Liver (tissue), 9 donors: Measurements from ENCODE around the gene HDAC2. TPM values are rescaled to one million over a fixed set of nuclear protein-coding genes. Genes with fewer than 3 reads are reported as not detected.

ENCODE experiments used
- DNase-seq: peaks from one replicate; pipeline ENCODE4 v3.0.0-alpha.2; 2017; ENCODE audit warnings: low spot score
- H3K27ac ChIP-seq, 2 donors: one replicate each; pipeline ENCODE4 v1.7.0; 2013; ENCODE audit warnings: inconsistent platforms in 2 of 2, low read length in 2 of 2, control low read depth in 1 of 2, low read depth in 1 of 2, mild to moderate bottlenecking in 1 of 2
- H3K27me3 ChIP-seq, 4 donors: one replicate each; pipeline versions ENCODE4 v1.6.1 to v1.7.0; 2013; ENCODE audit warnings: low read length in 3 of 4, inconsistent platforms in 1 of 4, mild to moderate bottlenecking in 1 of 4, moderate library complexity in 1 of 4; ENCODE audit not compliant: control insufficient read depth in 4 of 4, insufficient read depth in 4 of 4
- H3K36me3 ChIP-seq, 4 donors: one replicate each; pipeline versions ENCODE4 v1.6.1 to v1.7.0; 2013; ENCODE audit warnings: low read length in 3 of 4, mild to moderate bottlenecking in 3 of 4, low read depth in 1 of 4, moderate library complexity in 1 of 4; ENCODE audit not compliant: control insufficient read depth in 4 of 4, insufficient read depth in 3 of 4
- H3K4me1 ChIP-seq, 4 donors: one replicate each; pipeline versions ENCODE4 v1.6.1 to v1.7.0; 2013; ENCODE audit warnings: low read length in 3 of 4, mild to moderate bottlenecking in 3 of 4, moderate library complexity in 1 of 4; ENCODE audit not compliant: control insufficient read depth in 4 of 4, insufficient read depth in 4 of 4
- H3K4me3 ChIP-seq, 3 donors: one replicate each; pipeline versions ENCODE4 v1.6.1 to v1.7.0; 2013; ENCODE audit warnings: low read length in 3 of 3, control low read depth in 1 of 3, low read depth in 1 of 3, mild to moderate bottlenecking in 1 of 3
- H3K9ac ChIP-seq, 2 donors: one replicate each; pipeline ENCODE4 v1.7.0; 2013; ENCODE audit warnings: low read length in 2 of 2, mild to moderate bottlenecking in 2 of 2, moderate library complexity in 2 of 2, control low read depth in 1 of 2, low read depth in 1 of 2
- H3K9me3 ChIP-seq, 4 donors: one replicate each; pipeline versions ENCODE4 v1.6.1 to v1.7.0; 2013; ENCODE audit warnings: low read length in 3 of 4; ENCODE audit not compliant: control insufficient read depth in 4 of 4
- CTCF ChIP-seq: fragments of 150-350 bp; IDR thresholded peaks from 2 replicates; pipeline ENCODE4 v1.5.1; 2017; ENCODE audit warnings: improper control_type of control experiment, low read depth, low read length; ENCODE audit not compliant: missing input control
- EGR1 ChIP-seq, 2 donors: IDR thresholded peaks; 2 replicates each; pipeline ENCODE4 v1.6.1; 2016 to 2018; ENCODE audit warnings: antibody characterized with exemption in 2 of 2, low read depth in 2 of 2
- FOXA1 ChIP-seq: IDR thresholded peaks from 2 replicates; pipeline ENCODE4 v1.6.1; 2016; ENCODE audit warnings: antibody characterized with exemption
- GABPA ChIP-seq, 2 donors: IDR thresholded peaks in 1 of 2; conservative IDR thresholded peaks in 1 of 2; 2 replicates each; pipeline ENCODE4 v1.6.1; 2016; ENCODE audit warnings: antibody characterized with exemption in 2 of 2, mild to moderate bottlenecking in 1 of 2, moderate library complexity in 1 of 2
- HNF4A ChIP-seq, 2 donors: conservative IDR thresholded peaks; 2 replicates each; pipeline ENCODE4 v1.6.1; 2016; ENCODE audit warnings: antibody characterized with exemption in 2 of 2, mild to moderate bottlenecking in 2 of 2
- HNF4G ChIP-seq: IDR thresholded peaks from 2 replicates; pipeline ENCODE4 v1.6.1; 2016; ENCODE audit warnings: antibody characterized with exemption
- JUND ChIP-seq, 2 donors: IDR thresholded peaks; 2 replicates each; pipeline ENCODE4 v1.6.1; 2016; ENCODE audit warnings: antibody characterized with exemption in 2 of 2
- NR2F2 ChIP-seq: IDR thresholded peaks from 2 replicates; pipeline ENCODE4 v1.6.1; 2016; ENCODE audit warnings: antibody characterized with exemption
- RAD21 ChIP-seq, 2 donors: IDR thresholded peaks; 2 replicates each; pipeline ENCODE4 v1.6.1; 2016; ENCODE audit warnings: antibody characterized with exemption in 2 of 2, mild to moderate bottlenecking in 2 of 2
- REST ChIP-seq: IDR thresholded peaks from 2 replicates; pipeline ENCODE4 v1.6.1; 2016; ENCODE audit warnings: antibody characterized with exemption, mild to moderate bottlenecking
- RXRA ChIP-seq, 2 donors: IDR thresholded peaks; 2 replicates each; pipeline ENCODE4 v1.6.1; 2017 to 2018; ENCODE audit warnings: antibody characterized with exemption in 2 of 2, mild to moderate bottlenecking in 1 of 2
- SP1 ChIP-seq: IDR thresholded peaks from 2 replicates; pipeline ENCODE4 v1.6.1; 2018; ENCODE audit warnings: antibody characterized with exemption, mild to moderate bottlenecking
- YY1 ChIP-seq: IDR thresholded peaks from 2 replicates; pipeline ENCODE4 v1.6.1; 2016; ENCODE audit warnings: antibody characterized with exemption, mild to moderate bottlenecking
- ZBTB33 ChIP-seq: IDR thresholded peaks from 2 replicates; pipeline ENCODE4 v1.6.1; 2016; ENCODE audit warnings: antibody characterized with exemption
- WGBS: extraction: QIAGEN DNeasy Blood & Tissue Kit; methylation state at CpG from one replicate; pipeline ENCODE4 v1.1.7; 2013; 5-methylcytosine and 5-hydroxymethylcytosine counted together
- polyA plus RNA-seq, 2 donors: library from polyadenylated mRNA; stranded (reverse) in 1 of 2; unstranded in 1 of 2; fragments of 200-250 nt in 1 of 2; fragments of >200 nt in 1 of 2; fragmentation: Nextera tagmentation in 1 of 2; extraction: Ambion mirVana in 1 of 2; gene quantifications; one replicate each; pipeline versions ENCODE4 v1.2.1 to v1.2.3, GENCODE V29; 2013 to 2015
- total RNA-seq, 2 donors: library from RNA; depleted of rRNA; stranded (reverse); fragments of >200 nt; gene quantifications; one replicate each; pipeline ENCODE4 v1.2.3, GENCODE V29; 2014
- donor health status: healthy.
- donor health status: healthy.
- donor health status: healthy.
- donor health status: healthy.
- donor health status: healthy.

Gene HDAC2
- total and polyA plus RNA-seq, 4 donors = 14.7 to 56.9 (median 21.0) TPM

- TF ChIP-seq NR2F2 (no peak), GABPA (IDR thresholded peaks at IDR 0.05 in 1 of 2, conservative IDR thresholded peaks at IDR 0.05 in 1 of 2) (no peak), REST (no peak), FOXA1 (no peak), SP1 (no peak), ZBTB33 (no peak), HNF4A (conservative IDR thresholded peaks at IDR 0.05) (no peak), RAD21 (IDR thresholded peaks at IDR 0.05) (no peak), YY1 (no peak), JUND (IDR thresholded peaks at IDR 0.05) (no peak)
- Histone ChIP-seq H3K9me3 (peaks cover 0 to 2% (median 0%) of the 10 kb centered on the region in 4 donors), H3K27me3 (peaks cover 0 to 2% (median 0%) of the 10 kb centered on the region in 4 donors), H3K9ac (no peak overlapping the region), H3K36me3 (no peaks in the 10 kb centered on the region), H3K4me1 (no peaks in the 10 kb centered on the region), H3K27ac (no peak overlapping the region), H3K4me3 (no peak overlapping the region)
- WGBS = 81% methylated on average over 4 of the region's 4 CpGs
- DNase-seq = no peak
Observed at GRCh38 chr6:114008331-114008730, 37.4 kb upstream of the HDAC2 start.

- H3K36me3 ChIP-seq = no peaks in the 10 kb centered on the region
- no peak overlapping the region for H3K4me3 ChIP-seq
- H3K27me3 ChIP-seq = peaks cover 0 to 2% (median 0%) of the 10 kb centered on the region in 4 donors
- 88% methylated on average over 2 of the region's 2 CpGs for WGBS
- H3K9me3 ChIP-seq = peaks cover 0 to 2% (median 0%) of the 10 kb centered on the region in 4 donors
- H3K27ac ChIP-seq = no peak overlapping the region
- no peak for TF ChIP-seq ZBTB33
- no peak for TF ChIP-seq GABPA (IDR thresholded peaks at IDR 0.05 in 1 of 2, conservative IDR thresholded peaks at IDR 0.05 in 1 of 2)
- DNase-seq = no peak
- H3K9ac ChIP-seq = no peak overlapping the region
- no peaks in the 10 kb centered on the region for H3K4me1 ChIP-seq
Observed at GRCh38 chr6:114007516-114007915, 36.6 kb upstream of the HDAC2 start.

- Histone ChIP-seq H3K36me3 (no peaks in the 10 kb centered on the region), H3K27me3 (no peaks in the 10 kb centered on the region), H3K4me3 (no peak overlapping the region), H3K4me1 (no peaks in the 10 kb centered on the region), H3K9ac (no peak overlapping the region), H3K27ac (no peak overlapping the region), H3K9me3 (peaks cover 0 to 2% (median 0%) of the 10 kb centered on the region in 4 donors)
- no peak for DNase-seq
- no peak for TF ChIP-seq EGR1 (IDR thresholded peaks at IDR 0.05; ENCODE audit: low read depth in 2 of 2)
- no peak for TF ChIP-seq RXRA (IDR thresholded peaks at IDR 0.05)
- no peak for TF ChIP-seq REST
- no peak for TF ChIP-seq CTCF
- no peak for TF ChIP-seq NR2F2
- TF ChIP-seq FOXA1 = no peak
- TF ChIP-seq GABPA (IDR thresholded peaks at IDR 0.05 in 1 of 2, conservative IDR thresholded peaks at IDR 0.05 in 1 of 2) = no peak
- TF ChIP-seq RAD21 (IDR thresholded peaks at IDR 0.05) = no peak
- no peak for TF ChIP-seq SP1
- TF ChIP-seq HNF4A (conservative IDR thresholded peaks at IDR 0.05) = no peak
- TF ChIP-seq HNF4G = no peak
Observed at GRCh38 chr6:114001354-114001753, 30.4 kb upstream of the HDAC2 start.
